ENCODE data around the gene GIT2.

The GIT2 gene

GRCh38 chr12:110012137-110012536, 16.0 kb upstream of the GIT2 start:
- TF ChIP-seq CTCF (IDR thresholded peaks at IDR 0.05) = no peak

GRCh38 chr12:110010853-110011723, 14.9 kb upstream of the GIT2 start:
- TF ChIP-seq CTCF (IDR thresholded peaks at IDR 0.05) = no peak

- TF ChIP-seq CTCF (IDR thresholded peaks at IDR 0.05) = no peak
These were observed 11.7 kb upstream of the GIT2 start for GRCh38 chr12:110007881-110008280.

- TF ChIP-seq CTCF (IDR thresholded peaks at IDR 0.05) = no peak
These were observed 9.9 kb upstream of the GIT2 start for GRCh38 chr12:110006115-110006514.

- no peak for TF ChIP-seq CTCF (IDR thresholded peaks at IDR 0.05)
These were observed 9.3 kb upstream of the GIT2 start for GRCh38 chr12:110005319-110005973.

GRCh38 chr12:110004598-110004997, 8.4 kb upstream of the GIT2 start:
- TF ChIP-seq CTCF (IDR thresholded peaks at IDR 0.05) = no peak

- no peak for TF ChIP-seq CTCF (IDR thresholded peaks at IDR 0.05)
These were observed 6.7 kb upstream of the GIT2 start for GRCh38 chr12:110002676-110003515.

Data from LNCAP (cell line).